ENCODE results near the gene BHLHE23. TPM values are rescaled to one million over a fixed set of nuclear protein-coding genes. Genes with fewer than 3 reads are reported as not detected.

BHLHE23 gene
- total RNA-seq, 4 donors from 2014 or later: not detected

- Histone ChIP-seq H3K27ac (replicated peaks in 1 of 4) (no peak overlapping the region), H3K27me3 (peaks cover 0 to 95% (median 8%) of the 10 kb centered on the region in 4 donors), H3K4me3 (no peak overlapping the region), H3K36me3 (no peaks in the 10 kb centered on the region), H3K9me3 (no peaks in the 10 kb centered on the region), H3K4me1 (no peaks in the 10 kb centered on the region)
- WGBS: 73% methylated on average over 10 of the region's 11 CpGs
- no peak for TF ChIP-seq EP300 (IDR thresholded peaks at IDR 0.05)
- no peak for TF ChIP-seq POLR2A (IDR thresholded peaks at IDR 0.05; ENCODE audit: low read depth)
- no peak for TF ChIP-seq POLR2AphosphoS5 (IDR thresholded peaks at IDR 0.05)
- TF ChIP-seq CTCF (IDR thresholded peaks at IDR 0.05): no peak
- no peak for DNase-seq (ENCODE audit: extremely low spot score)
- intact Hi-C loops (cut with DNase I): no loop called here
Measured at GRCh38 chr20:62995481-62995880, 11.3 kb downstream of the BHLHE23 start.

- WGBS: 65% methylated on average over 19 of the region's 19 CpGs
- Histone ChIP-seq H3K27me3 (peaks cover 0 to 94% (median 8%) of the 10 kb centered on the region in 4 donors), H3K4me3 (no peak overlapping the region), H3K9me3 (no peaks in the 10 kb centered on the region), H3K27ac (replicated peaks in 1 of 4) (no peak overlapping the region), H3K4me1 (no peaks in the 10 kb centered on the region), H3K36me3 (no peaks in the 10 kb centered on the region)
- intact Hi-C loops (cut with DNase I): no loop called here
- TF ChIP-seq EP300 (IDR thresholded peaks at IDR 0.05) (no peak), POLR2AphosphoS5 (IDR thresholded peaks at IDR 0.05) (no peak), CTCF (IDR thresholded peaks at IDR 0.05) (no peak), POLR2A (IDR thresholded peaks at IDR 0.05; ENCODE audit: low read depth) (no peak)
- DNase-seq (ENCODE audit: extremely low spot score): no peak
Measured at GRCh38 chr20:62994869-62995281, 11.9 kb downstream of the BHLHE23 start.

GRCh38 chr20:62993856-62994494 lies 12.8 kb downstream of the BHLHE23 start:
- WGBS: 86% methylated on average over 12 of the region's 23 CpGs
- Histone ChIP-seq H3K4me1 (no peaks in the 10 kb centered on the region), H3K9me3 (no peaks in the 10 kb centered on the region), H3K27me3 (peaks cover 0 to 91% (median 5%) of the 10 kb centered on the region in 4 donors), H3K4me3 (no peak overlapping the region), H3K36me3 (no peaks in the 10 kb centered on the region), H3K27ac (replicated peaks in 1 of 4) (no peak overlapping the region)
- TF ChIP-seq EP300 (IDR thresholded peaks at IDR 0.05) (no peak), POLR2A (IDR thresholded peaks at IDR 0.05; ENCODE audit: low read depth) (no peak), POLR2AphosphoS5 (IDR thresholded peaks at IDR 0.05) (no peak), CTCF (IDR thresholded peaks at IDR 0.05) (no peak)
- intact Hi-C loops (cut with DNase I): no loop called here
- no peak for DNase-seq (ENCODE audit: extremely low spot score)

- Histone ChIP-seq H3K9me3 (no peaks in the 10 kb centered on the region), H3K4me1 (no peaks in the 10 kb centered on the region), H3K4me3 (no peak overlapping the region), H3K27ac (replicated peaks in 1 of 4) (no peak overlapping the region), H3K36me3 (no peaks in the 10 kb centered on the region), H3K27me3 (peaks cover 0 to 83% (median 3%) of the 10 kb centered on the region in 4 donors)
- 64% methylated on average over 6 of the region's 6 CpGs for WGBS
- TF ChIP-seq CTCF (IDR thresholded peaks at IDR 0.05) (no peak), POLR2AphosphoS5 (IDR thresholded peaks at IDR 0.05) (no peak), POLR2A (IDR thresholded peaks at IDR 0.05; ENCODE audit: low read depth) (no peak), EP300 (IDR thresholded peaks at IDR 0.05) (no peak)
- intact Hi-C loops (cut with DNase I): no loop called here
- no peak for DNase-seq (ENCODE audit: extremely low spot score)
Measured at GRCh38 chr20:62991863-62992262, 14.9 kb downstream of the BHLHE23 start.
